Measurements from ENCODE around the gene FZD2.

FZD2 gene

DNA sequence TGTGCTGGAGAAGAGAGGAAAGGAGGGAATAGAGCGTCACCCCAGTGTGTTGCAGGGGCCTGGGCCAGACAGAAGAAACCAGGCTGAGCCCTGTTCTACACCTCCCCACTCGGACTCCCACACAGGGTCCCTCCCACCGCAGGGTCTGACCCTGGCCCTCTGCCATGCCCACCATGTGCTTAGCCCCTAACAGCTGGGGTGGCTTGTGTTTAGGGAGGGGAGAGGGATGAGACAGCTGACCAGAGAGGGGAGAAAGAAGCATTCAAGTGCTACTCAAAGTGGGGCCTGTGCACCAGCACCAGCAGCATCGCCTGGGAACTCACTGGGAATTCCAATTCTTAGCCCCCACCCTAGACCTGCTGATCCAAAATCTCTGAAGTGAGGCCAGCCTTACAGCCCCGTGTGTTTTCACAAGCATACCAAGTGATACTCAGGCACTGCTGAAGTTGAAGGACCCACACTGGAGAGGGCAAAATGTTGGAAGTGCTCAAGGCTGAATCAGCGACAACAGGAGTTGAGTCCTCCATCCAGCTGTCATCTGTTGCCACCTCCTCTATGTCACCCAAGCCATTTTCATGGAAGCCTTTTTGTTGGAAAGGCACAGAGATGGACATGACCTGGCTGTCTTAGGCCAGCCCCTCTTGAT lies 47.0 kb downstream of the FZD2 start:
- no peak for DNase-seq
- Mint-ChIP-seq H3K9me3 (no peaks in the 10 kb centered on the region), H3K4me1 (ENCODE audit: low read depth) (no peaks in the 10 kb centered on the region), H3K27ac (no peak overlapping the region), H3K36me3 (ENCODE audit: low read depth) (no peaks in the 10 kb centered on the region), H3K27me3 (peaks cover 17% of the 10 kb centered on the region), H3K4me3 (no peak overlapping the region)

DNA sequence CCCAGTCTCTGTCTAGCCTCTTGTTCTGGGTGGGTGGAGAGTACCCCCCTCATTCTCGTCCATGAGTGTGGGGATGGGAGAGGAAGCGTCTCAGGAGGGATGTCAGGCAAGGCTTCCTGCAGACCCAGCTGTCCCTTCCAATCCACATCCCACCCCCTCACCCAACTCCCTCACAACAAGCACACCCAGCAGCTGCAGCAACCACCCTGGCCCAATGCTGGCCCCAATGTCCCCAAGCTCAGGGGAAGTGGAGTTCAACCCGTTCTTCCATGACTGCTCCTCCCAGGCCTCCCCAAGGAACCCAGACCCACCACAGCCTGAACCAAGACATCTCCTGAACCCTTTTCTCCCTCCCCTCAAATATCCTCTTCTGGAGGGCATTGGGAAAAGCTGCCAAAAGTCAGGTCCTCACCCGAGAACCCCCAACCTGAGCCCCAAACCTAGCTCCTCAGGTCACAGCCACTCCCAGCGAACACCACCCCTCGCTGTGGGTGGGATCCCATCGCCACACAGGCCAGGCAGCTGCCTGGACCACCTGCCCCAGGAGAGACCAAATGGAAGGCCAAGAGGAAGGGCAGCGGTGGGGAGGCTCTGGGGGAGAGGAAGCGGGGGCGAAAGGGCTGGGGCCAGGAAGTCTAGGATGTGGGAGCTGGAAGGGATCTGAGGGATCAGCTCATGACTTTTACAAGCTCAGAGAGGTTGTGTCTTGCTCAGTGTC lies 47.6 kb downstream of the FZD2 start:
- Mint-ChIP-seq H3K4me1 (ENCODE audit: low read depth) (no peaks in the 10 kb centered on the region), H3K4me3 (no peak overlapping the region), H3K9me3 (no peaks in the 10 kb centered on the region), H3K27me3 (peaks cover 16% of the 10 kb centered on the region), H3K27ac (no peak overlapping the region), H3K36me3 (ENCODE audit: low read depth) (no peaks in the 10 kb centered on the region)
- no peak for DNase-seq

DNA sequence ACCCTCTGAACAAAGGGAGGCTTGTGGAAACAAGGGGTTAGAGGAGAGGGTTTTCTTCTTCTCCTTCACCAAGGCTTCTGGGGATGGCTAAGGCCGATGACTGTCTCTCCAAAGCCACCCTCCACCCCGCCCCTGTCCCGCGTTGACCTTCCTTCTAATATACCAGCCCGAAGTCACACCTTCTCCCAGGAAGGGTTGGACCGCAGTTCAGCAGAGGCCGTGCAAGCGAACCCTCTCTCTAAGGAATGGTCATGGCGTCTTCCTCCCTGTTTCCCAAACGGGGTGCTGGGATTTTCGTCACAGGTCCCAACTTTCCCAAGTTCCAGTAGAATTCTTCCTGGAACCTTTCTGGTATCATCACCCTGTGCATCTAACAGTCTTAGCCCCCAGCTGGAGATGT lies 49.4 kb downstream of the FZD2 start:
- H3K27ac Mint-ChIP-seq: no peak overlapping the region
- no peaks in the 10 kb centered on the region for H3K4me1 Mint-ChIP-seq (ENCODE audit: low read depth)
- no peak for DNase-seq
- H3K27me3 Mint-ChIP-seq: peaks cover 21% of the 10 kb centered on the region
- H3K4me3 Mint-ChIP-seq: no peak overlapping the region
- no peaks in the 10 kb centered on the region for H3K36me3 Mint-ChIP-seq (ENCODE audit: low read depth)
- no peaks in the 10 kb centered on the region for H3K9me3 Mint-ChIP-seq

DNA sequence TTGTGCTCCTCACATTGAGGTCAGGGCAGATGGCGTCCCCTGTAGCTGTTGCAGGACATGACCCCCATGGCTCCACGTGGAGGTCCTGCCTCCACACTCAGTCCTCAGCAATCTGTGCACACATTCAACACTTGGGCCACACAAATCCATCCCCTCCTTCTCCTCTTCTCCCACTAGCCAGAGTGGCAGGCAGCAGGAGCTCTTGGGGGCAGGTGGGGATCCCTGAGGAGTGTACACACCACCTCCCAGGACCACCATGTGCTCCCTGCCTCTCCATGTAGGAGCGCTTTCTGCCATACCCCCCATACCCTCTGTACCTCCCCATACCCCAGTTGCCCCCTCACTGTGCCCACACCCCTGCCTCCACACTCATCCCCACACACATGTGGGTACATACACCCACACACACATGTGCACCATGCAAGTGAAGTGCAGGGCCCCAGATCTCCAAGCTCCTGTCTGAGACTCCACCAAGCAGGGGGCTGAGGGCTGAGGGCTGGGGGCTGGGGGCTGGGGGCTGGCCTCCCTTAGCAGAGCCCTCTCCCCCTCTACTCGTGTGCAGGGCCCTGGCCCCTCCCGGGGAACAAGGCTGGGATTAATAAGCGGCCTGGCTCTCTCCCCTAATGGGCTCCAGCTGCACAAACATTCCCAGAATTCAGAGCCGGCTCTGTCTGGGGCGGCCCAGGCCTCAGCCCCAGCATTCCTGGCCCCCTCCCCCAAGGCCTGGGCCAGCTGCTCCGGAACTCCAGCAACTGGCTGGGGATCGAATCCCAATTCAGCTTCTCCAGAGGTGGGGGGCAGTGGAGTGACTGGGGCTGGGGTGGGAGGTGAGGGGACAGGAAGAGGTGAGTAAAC lies 50.8 kb downstream of the FZD2 start:
- Mint-ChIP-seq H3K36me3 (ENCODE audit: low read depth) (no peaks in the 10 kb centered on the region), H3K9me3 (no peaks in the 10 kb centered on the region), H3K27me3 (peaks cover 22% of the 10 kb centered on the region), H3K4me1 (ENCODE audit: low read depth) (no peaks in the 10 kb centered on the region), H3K4me3 (no peak overlapping the region), H3K27ac (no peak overlapping the region)
- DNase-seq: no peak

DNA sequence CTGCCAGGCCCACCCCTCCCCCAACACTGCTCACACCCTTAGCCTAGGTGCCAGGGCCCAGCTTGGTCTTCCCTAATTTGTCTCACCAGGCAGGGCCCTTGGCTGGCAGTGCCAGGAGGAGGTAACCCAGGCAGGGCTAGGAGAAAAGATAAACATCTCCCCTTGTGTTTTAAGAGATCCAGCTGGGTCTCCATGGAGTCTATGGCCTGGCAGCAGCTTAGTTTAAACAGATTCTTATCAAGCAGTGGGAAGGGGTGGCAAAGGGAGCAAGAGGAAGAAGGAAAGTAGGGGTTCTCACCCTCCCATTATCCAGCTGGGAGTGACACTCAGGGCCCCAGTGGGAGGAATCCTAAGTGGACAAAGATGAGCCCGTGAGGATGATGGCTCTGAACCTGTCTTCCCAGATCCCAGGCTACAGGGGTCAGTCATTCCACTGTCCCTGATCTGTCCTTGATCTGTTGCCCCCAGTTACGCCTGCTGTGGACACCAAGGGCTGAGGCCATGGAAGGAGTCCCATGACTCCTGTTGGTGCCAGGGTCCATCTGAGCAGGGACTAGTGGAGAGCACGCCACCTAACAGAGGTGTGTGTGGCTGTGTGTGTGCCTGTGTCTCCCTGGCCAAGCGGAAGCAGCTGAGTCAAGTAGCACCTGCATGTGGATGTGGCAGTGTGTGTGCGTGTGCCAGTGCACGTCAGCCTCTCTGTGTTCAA lies 51.6 kb downstream of the FZD2 start:
- Mint-ChIP-seq H3K36me3 (ENCODE audit: low read depth) (no peaks in the 10 kb centered on the region), H3K9me3 (no peaks in the 10 kb centered on the region), H3K4me1 (ENCODE audit: low read depth) (no peaks in the 10 kb centered on the region), H3K27ac (no peak overlapping the region), H3K4me3 (no peak overlapping the region), H3K27me3 (peaks cover 24% of the 10 kb centered on the region)
- no peak for DNase-seq

DNA sequence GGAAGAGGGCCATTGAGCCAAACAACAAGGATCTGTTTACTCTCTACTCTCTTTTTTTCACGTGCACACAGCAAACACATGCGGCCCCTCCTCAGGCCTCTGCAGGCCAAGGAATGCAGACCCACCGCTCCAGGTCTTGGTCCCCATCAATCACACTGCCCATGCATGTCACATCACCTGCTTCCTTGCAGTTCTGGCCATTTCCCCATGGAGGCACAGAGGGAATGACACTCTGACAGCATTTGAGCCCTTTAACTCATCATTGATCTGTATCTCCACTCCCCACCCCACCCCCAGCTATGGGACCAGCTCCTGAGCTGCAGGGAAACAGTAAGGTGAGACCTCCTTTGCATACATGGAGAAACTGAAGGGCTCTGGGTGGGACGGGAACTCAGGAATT lies 53.0 kb downstream of the FZD2 start:
- peaks cover 30% of the 10 kb centered on the region for H3K27me3 Mint-ChIP-seq
- no peaks in the 10 kb centered on the region for H3K4me1 Mint-ChIP-seq (ENCODE audit: low read depth)
- no peak overlapping the region for H3K4me3 Mint-ChIP-seq
- DNase-seq: no peak
- H3K27ac Mint-ChIP-seq: no peak overlapping the region
- H3K9me3 Mint-ChIP-seq: no peaks in the 10 kb centered on the region
- no peaks in the 10 kb centered on the region for H3K36me3 Mint-ChIP-seq (ENCODE audit: low read depth)

Measured in activated T-cell treated with anti-CD3 and anti-CD28 coated beads, Interleukin-2, amount 50 U/mL, for 24 hours (primary cell).